IMR-90 (cell line): ENCODE data around the gene SNX27.

Source experiments
- BHLHE40 ChIP-seq: fragments of 150-350 bp; IDR thresholded peaks from 2 replicates; pipeline ENCODE4 v1.6.1; 2016; ENCODE audit warnings: mild to moderate bottlenecking, low read depth, low read length
- CEBPB ChIP-seq: IDR thresholded peaks from 2 replicates; pipeline ENCODE4 v1.6.1; 2012; ENCODE audit warnings: low read depth, low read length, improper control_type of control experiment
- CTCF ChIP-seq: conservative IDR thresholded peaks from 2 replicates; pipeline ENCODE4 v1.5.1; 2012; ENCODE audit warnings: mild to moderate bottlenecking, low read depth, low read length, improper control_type of control experiment
- POLR2A ChIP-seq: IDR thresholded peaks from 2 replicates; pipeline ENCODE4 v1.6.1; 2012; ENCODE audit warnings: mild to moderate bottlenecking, low read depth, low read length
- RAD21 ChIP-seq: IDR thresholded peaks from 2 replicates; pipeline ENCODE4 v1.6.1; 2012; ENCODE audit warnings: low read length, improper control_type of control experiment
- RFX5 ChIP-seq: IDR thresholded peaks from 2 replicates; pipeline ENCODE4 v1.8.0; 2012; ENCODE audit warnings: low read depth, mild to moderate bottlenecking, low read length, moderate library complexity
- SMC3 ChIP-seq: fragments of 150-350 bp; IDR thresholded peaks from 2 replicates; pipeline ENCODE4 v1.6.1; 2016; ENCODE audit warnings: low read depth, mild to moderate bottlenecking, antibody characterized with exemption, low read length, moderate library complexity
- USF2 ChIP-seq: fragments of 150-350 bp; IDR thresholded peaks from 2 replicates; pipeline ENCODE4 v1.6.1; 2017; ENCODE audit warnings: mild to moderate bottlenecking, antibody characterized with exemption, low read length, low read depth

GRCh38 chr1:151574575-151575529 is 37.0 kb upstream of the SNX27 start:
- TF ChIP-seq CTCF = no peak
- TF ChIP-seq BHLHE40 = no peak
- TF ChIP-seq CEBPB = 0 out of 2 replicates have a peak, but pooled peaks have one; percentile 11
- TF ChIP-seq SMC3 = no peak
- TF ChIP-seq RAD21 = peak; percentile 16; the same call in 1 of the 2 replicates
- no peak for TF ChIP-seq POLR2A
- TF ChIP-seq USF2 = no peak
- no peak for TF ChIP-seq RFX5
